Measurements from ENCODE around the gene UBASH3B. TPM values are rescaled to one million over a fixed set of nuclear protein-coding genes. Genes with fewer than 3 reads are reported as not detected.

UBASH3B gene
- total RNA-seq, 2 experiments from 2014 or later: 24.5 to 28.6 TPM

GRCh38 chr11:122769126-122769780 is 113.7 kb downstream of the UBASH3B start:
- CTCF ChIA-PET: interaction anchor here (1.7 kb wide), 1 partner anchor 140 kb away, joined by 3 read pairs; no protein-coding TSS in a partner anchor
- no peaks in the 10 kb centered on the region for H3K36me3 Mint-ChIP-seq (ENCODE audit: low read depth)
- Histone ChIP-seq H3K27ac (ENCODE audit: low read depth in 1 of 2, low read length in 2 of 2) (no peak overlapping the region), H3K4me1 (ENCODE audit: insufficient read depth, low read length) (peaks cover 4% of the 10 kb centered on the region), H3K4me3 (ENCODE audit: low read length) (no peak overlapping the region), H3K9me3 (ENCODE audit: control insufficient read depth in 1 of 2, insufficient read depth in 1 of 2, low read length in 2 of 2) (no peaks in the 10 kb centered on the region), H3K36me3 (ENCODE audit: insufficient read depth, low read length) (peaks cover 3% of the 10 kb centered on the region), H3K27me3 (ENCODE audit: control insufficient read depth in 1 of 2, insufficient read depth in 2 of 2, low read length in 2 of 2) (no peaks in the 10 kb centered on the region)
- intact Hi-C loops (cut with DNase I, micrococcal nuclease): no loop called here
- H3K4me3 Mint-ChIP-seq: no peak overlapping the region
- H3K4me1 Mint-ChIP-seq (ENCODE audit: low read depth): peaks cover 40% of the 10 kb centered on the region
- DNase-seq (no peak), ATAC-seq (ENCODE audit: poor library complexity) (no peak)
- no peak for TF ChIP-seq CTCF (IDR thresholded peaks at IDR 0.05)
- POLR2A ChIA-PET: interaction anchor here (1.4 kb wide), 1 partner anchor 140 kb away, joined by 3 read pairs; no protein-coding TSS in a partner anchor
- no peaks in the 10 kb centered on the region for H3K27me3 Mint-ChIP-seq
- H3K9me3 Mint-ChIP-seq: no peaks in the 10 kb centered on the region
- H3K27ac Mint-ChIP-seq: no peak overlapping the region

- ChIA-PET POLR2A (no interaction called here), CTCF (interaction anchor here (1.3 kb wide), 1 partner anchor 18 kb away, joined by 3 read pairs; no protein-coding TSS in a partner anchor)
- no peak overlapping the region for H3K27ac Mint-ChIP-seq
- H3K27me3 ChIP-seq (ENCODE audit: control insufficient read depth in 1 of 2, insufficient read depth in 2 of 2, low read length in 2 of 2): no peaks in the 10 kb centered on the region
- ATAC-seq (ENCODE audit: poor library complexity) (no peak), DNase-seq (no peak)
- no peak overlapping the region for H3K4me3 ChIP-seq (ENCODE audit: low read length)
- no peaks in the 10 kb centered on the region for H3K9me3 Mint-ChIP-seq
- intact Hi-C loops (cut with DNase I, micrococcal nuclease): no loop called here
- no peak for TF ChIP-seq CTCF (IDR thresholded peaks at IDR 0.05)
- no peaks in the 10 kb centered on the region for H3K9me3 ChIP-seq (ENCODE audit: control insufficient read depth in 1 of 2, insufficient read depth in 1 of 2, low read length in 2 of 2)
- peaks cover 7% of the 10 kb centered on the region for H3K4me1 ChIP-seq (ENCODE audit: insufficient read depth, low read length)
- peaks cover 53% of the 10 kb centered on the region for H3K4me1 Mint-ChIP-seq (ENCODE audit: low read depth)
- peaks cover 9% of the 10 kb centered on the region for H3K36me3 ChIP-seq (ENCODE audit: insufficient read depth, low read length)
- H3K27ac ChIP-seq (ENCODE audit: low read depth in 1 of 2, low read length in 2 of 2): no peak overlapping the region
- no peak overlapping the region for H3K4me3 Mint-ChIP-seq
- no peaks in the 10 kb centered on the region for H3K27me3 Mint-ChIP-seq
- peaks cover 21% of the 10 kb centered on the region for H3K36me3 Mint-ChIP-seq (ENCODE audit: low read depth)
Measured at GRCh38 chr11:122772945-122773344, 117.4 kb downstream of the UBASH3B start.

GRCh38 chr11:122773781-122774266 is 118.3 kb downstream of the UBASH3B start:
- peaks cover 11% of the 10 kb centered on the region for H3K36me3 ChIP-seq (ENCODE audit: insufficient read depth, low read length)
- no peaks in the 10 kb centered on the region for H3K27me3 ChIP-seq (ENCODE audit: control insufficient read depth in 1 of 2, insufficient read depth in 2 of 2, low read length in 2 of 2)
- no peak for TF ChIP-seq CTCF (IDR thresholded peaks at IDR 0.05)
- Mint-ChIP-seq H3K9me3 (no peaks in the 10 kb centered on the region), H3K4me3 (no peak overlapping the region), H3K4me1 (ENCODE audit: low read depth) (peaks cover 55% of the 10 kb centered on the region), H3K27me3 (no peaks in the 10 kb centered on the region), H3K27ac (peak overlapping the region; percentile 39), H3K36me3 (ENCODE audit: low read depth) (peaks cover 27% of the 10 kb centered on the region)
- CTCF ChIA-PET: no interaction called here
- H3K9me3 ChIP-seq (ENCODE audit: control insufficient read depth in 1 of 2, insufficient read depth in 1 of 2, low read length in 2 of 2): no peaks in the 10 kb centered on the region
- peaks cover 7% of the 10 kb centered on the region for H3K4me1 ChIP-seq (ENCODE audit: insufficient read depth, low read length)
- no peak overlapping the region for H3K27ac ChIP-seq (ENCODE audit: low read depth in 1 of 2, low read length in 2 of 2)
- no peak overlapping the region for H3K4me3 ChIP-seq (ENCODE audit: low read length)
- POLR2A ChIA-PET: no interaction called here
- DNase-seq (no peak), ATAC-seq (ENCODE audit: poor library complexity) (no peak)
- intact Hi-C loops (cut with DNase I, micrococcal nuclease): no loop called here

Data from CD4-positive, alpha-beta T cell (primary cell).